ENCODE results near the gene CBLIF.

- TF ChIP-seq ZMYM4 (CRISPR knock-in tag; IDR thresholded peaks at IDR 0.05): no peak
- no peak for TF ChIP-seq ZNF569 (CRISPR knock-in tag; IDR thresholded peaks at IDR 0.05; ENCODE audit: borderline replicate concordance)
- TF ChIP-seq, protein P1, sequence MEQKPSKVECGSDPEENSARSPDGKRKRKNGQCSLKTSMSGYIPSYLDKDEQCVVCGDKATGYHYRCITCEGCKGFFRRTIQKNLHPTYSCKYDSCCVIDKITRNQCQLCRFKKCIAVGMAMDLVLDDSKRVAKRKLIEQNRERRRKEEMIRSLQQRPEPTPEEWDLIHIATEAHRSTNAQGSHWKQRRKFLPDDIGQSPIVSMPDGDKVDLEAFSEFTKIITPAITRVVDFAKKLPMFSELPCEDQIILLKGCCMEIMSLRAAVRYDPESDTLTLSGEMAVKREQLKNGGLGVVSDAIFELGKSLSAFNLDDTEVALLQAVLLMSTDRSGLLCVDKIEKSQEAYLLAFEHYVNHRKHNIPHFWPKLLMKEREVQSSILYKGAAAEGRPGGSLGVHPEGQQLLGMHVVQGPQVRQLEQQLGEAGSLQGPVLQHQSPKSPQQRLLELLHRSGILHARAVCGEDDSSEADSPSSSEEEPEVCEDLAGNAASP (CRISPR knock-in tag; IDR thresholded peaks at IDR 0.05; ENCODE audit: borderline replicate concordance): no peak
Observed at GRCh38 chr11:59878575-59878974, 33.3 kb upstream of the CBLIF start, which contains the start of gene OOSP3.
